SK-N-SH (cell line): ENCODE data around the gene PATE1. TPM values are rescaled to one million over a fixed set of nuclear protein-coding genes. Genes with fewer than 3 reads are reported as not detected.

ENCODE experiments used
- CTCF ChIA-PET: fragments of 300-600, 350-600 bp; formaldehyde crosslinking; extraction: SDS; loops from one replicate; lab custom pipeline; 2021; lab: Yijun Ruan, JAX
- POLR2A ChIA-PET: fragments of 350-600 bp; sonication (Branson Sonifier 250); formaldehyde crosslinking; extraction: SDS; loops from one replicate; lab custom pipeline; 2020; ENCODE audit warnings: antibody characterized with exemption, inconsistent platforms; lab: Yijun Ruan, JAX
- DNase-seq: peaks from one replicate; pipeline ENCODE4 v3.0.0; 2012
- H2AFZ ChIP-seq: fragments of 200-600 bp; sonication (generic); 2 replicates; pipeline ENCODE4 v1.8.1; 2016; ENCODE audit warnings: antibody characterized with exemption, mild to moderate bottlenecking, low read depth
- H3F3A ChIP-seq: fragments of 200-600 bp; sonication (generic); replicated peaks from 2 replicates; pipeline ENCODE3; 2016; ENCODE audit warnings: antibody characterized with exemption, mild to moderate bottlenecking; ENCODE audit not compliant: insufficient read depth
- H3K27ac ChIP-seq, 2 experiments: fragments of 200-500 bp in 1 of 2; fragments of 200-600 bp in 1 of 2; sonication (Bioruptor generic) in 1 of 2; sonication (generic), shearing (Covaris generic) in 1 of 2; 2 replicates each; pipeline versions ENCODE4 v1.5.1 to v1.6.1; 2014 to 2016; ENCODE audit warnings: low read depth in 2 of 2, inconsistent platforms in 1 of 2, low read length in 1 of 2, mild to moderate bottlenecking in 1 of 2, mixed read lengths in 1 of 2
- H3K27me3 ChIP-seq: fragments of 200-600 bp; sonication (generic), shearing (Covaris generic); 2 replicates; pipeline ENCODE4 v1.6.1; 2016; ENCODE audit warnings: mixed run types; ENCODE audit not compliant: insufficient read depth
- H3K36me3 ChIP-seq, 2 experiments: fragments of 200-500 bp in 1 of 2; fragments of 200-600 bp in 1 of 2; sonication (Bioruptor generic) in 1 of 2; sonication (generic) in 1 of 2; replicated peaks in 1 of 2; 2 replicates each; pipeline versions ENCODE3 to v1.5.1; 2014 to 2016; ENCODE audit warnings: low read length in 1 of 2, mild to moderate bottlenecking in 1 of 2; ENCODE audit not compliant: insufficient read depth in 2 of 2, control insufficient read depth in 1 of 2
- H3K4me1 ChIP-seq, 2 experiments: fragments of 200-500 bp in 1 of 2; fragments of 200-600 bp in 1 of 2; sonication (Bioruptor generic) in 1 of 2; sonication (generic), shearing (Covaris generic) in 1 of 2; 2 replicates each; pipeline versions ENCODE4 v1.5.1 to v1.6.1; 2014 to 2016; ENCODE audit warnings: low read depth in 1 of 2, low read length in 1 of 2, mixed run types in 1 of 2; ENCODE audit not compliant: insufficient read depth in 2 of 2, control insufficient read depth in 1 of 2
- H3K4me2 ChIP-seq: fragments of 200-600 bp; sonication (generic), shearing (Covaris generic); 2 replicates; pipeline ENCODE4 v1.6.1; 2017; ENCODE audit warnings: mixed run types
- H3K4me3 ChIP-seq, 2 experiments: fragments of 200-500 bp in 1 of 2; fragments of 200-600 bp in 1 of 2; sonication (Bioruptor generic) in 1 of 2; sonication (generic), shearing (Covaris generic) in 1 of 2; 2 replicates each; pipeline versions ENCODE4 v1.5.1 to v1.8.1; 2014 to 2016; ENCODE audit warnings: low read depth in 2 of 2, inconsistent platforms in 1 of 2, low read length in 1 of 2, mild to moderate bottlenecking in 1 of 2, mixed read lengths in 1 of 2, moderate library complexity in 1 of 2
- H3K79me2 ChIP-seq: fragments of 200-600 bp; sonication (generic); 2 replicates; pipeline ENCODE4 v1.8.1; 2017; ENCODE audit warnings: mild to moderate bottlenecking; ENCODE audit not compliant: insufficient read depth
- H3K9ac ChIP-seq: fragments of 200-600 bp; sonication (generic); 2 replicates; pipeline ENCODE4 v1.6.1; 2017; ENCODE audit warnings: mixed run types
- H3K9me2 ChIP-seq: fragments of 200-600 bp; sonication (generic); 2 replicates; pipeline ENCODE4 v1.6.1; 2017; ENCODE audit warnings: mixed run types
- H3K9me3 ChIP-seq: fragments of 200-600 bp; sonication (generic); 2 replicates; pipeline ENCODE4 v1.6.1; 2017; ENCODE audit warnings: mixed run types, mild to moderate bottlenecking, moderate library complexity
- H4K20me1 ChIP-seq: fragments of 200-600 bp; sonication (generic); 2 replicates; pipeline ENCODE4 v1.6.1; 2017; ENCODE audit warnings: mild to moderate bottlenecking, mixed run types; ENCODE audit not compliant: insufficient read depth
- ELF1 ChIP-seq: IDR thresholded peaks from 2 replicates; pipeline ENCODE4 v1.4.0; 2012
- EZH2phosphoT487 ChIP-seq: fragments of 200-600 bp; sonication (generic); IDR thresholded peaks from 2 replicates; pipeline ENCODE4 v1.6.1; 2017; ENCODE audit warnings: low read depth, mixed run types, mild to moderate bottlenecking, antibody characterized with exemption, moderate library complexity, borderline replicate concordance
- FOSL2 ChIP-seq: IDR thresholded peaks from 2 replicates; pipeline ENCODE4 v1.4.0; 2012; ENCODE audit warnings: low read depth, mild to moderate bottlenecking, moderate library complexity, borderline replicate concordance
- GATA2 ChIP-seq: sonication (generic); formaldehyde crosslinking; IDR thresholded peaks from 2 replicates; pipeline ENCODE4 v1.5.0; 2020; ENCODE audit warnings: mild to moderate bottlenecking, missing genetic modification reagents
- JUND ChIP-seq: IDR thresholded peaks from 2 replicates; pipeline ENCODE4 v1.4.0; 2012
- MXI1 ChIP-seq: IDR thresholded peaks from 2 replicates; pipeline ENCODE4 v1.6.1; 2012; ENCODE audit warnings: mild to moderate bottlenecking, low read depth, low read length, improper control_type of control experiment
- NFIC ChIP-seq: IDR thresholded peaks from 2 replicates; pipeline ENCODE4 v1.4.0; 2012; ENCODE audit warnings: borderline replicate concordance
- NRF1 ChIP-seq: IDR thresholded peaks from 2 replicates; pipeline ENCODE4 v1.6.1; 2012; ENCODE audit warnings: low read depth, mild to moderate bottlenecking, low read length
- POLR2AphosphoS5 ChIP-seq: IDR thresholded peaks from 2 replicates; pipeline ENCODE4 v1.6.1; 2012; ENCODE audit warnings: low read depth, low read length
- RFX5 ChIP-seq: IDR thresholded peaks from 2 replicates; pipeline ENCODE4 v1.6.1; 2012; ENCODE audit warnings: mild to moderate bottlenecking, improper control_type of control experiment, low read length
- RXRA ChIP-seq: IDR thresholded peaks from 2 replicates; pipeline ENCODE4 v1.4.0; 2012; ENCODE audit warnings: low read depth, mild to moderate bottlenecking, borderline replicate concordance
- SMC3 ChIP-seq: IDR thresholded peaks from 2 replicates; pipeline ENCODE4 v1.6.1; 2012; ENCODE audit warnings: low read depth, low read length, improper control_type of control experiment
- TAF1 ChIP-seq: IDR thresholded peaks from 2 replicates; pipeline ENCODE4 v1.6.1; 2012; ENCODE audit warnings: low read depth, mild to moderate bottlenecking, low read length, moderate library complexity, borderline replicate concordance
- TCF12 ChIP-seq: IDR thresholded peaks from 2 replicates; pipeline ENCODE4 v1.4.0; 2012
- TEAD4 ChIP-seq: IDR thresholded peaks from 2 replicates; pipeline ENCODE4 v1.4.0; 2012; ENCODE audit warnings: mild to moderate bottlenecking, borderline replicate concordance; ENCODE audit not compliant: insufficient read depth
- WGBS: methylation state at CpG from one replicate; pipeline ENCODE4 v1.1.6; 2017; ENCODE audit warnings: low lambda C conversion rate; 5-methylcytosine and 5-hydroxymethylcytosine counted together
- polyA plus RNA-seq, 3 experiments: library from polyadenylated mRNA; depleted of rRNA; stranded (reverse); fragments of >200 nt; gene quantifications; 2 replicates each; pipeline ENCODE4 v1.2.3, GENCODE V29; 2012
- TF ChIP-seq, protein P1 (sequence below): IDR thresholded peaks from 2 replicates; pipeline ENCODE4 v1.4.0; 2012; ENCODE audit warnings: low read depth, borderline replicate concordance
- TF ChIP-seq, protein P2 (sequence below): IDR thresholded peaks from 2 replicates; pipeline ENCODE4 v1.4.0; 2012; ENCODE audit warnings: low read depth
- TF ChIP-seq, protein P3 (sequence below): IDR thresholded peaks from 2 replicates; pipeline ENCODE4 v1.6.1; 2012; ENCODE audit warnings: mild to moderate bottlenecking, low read depth, low read length, moderate library complexity
- TF ChIP-seq, protein P4 (sequence below): IDR thresholded peaks from 2 replicates; pipeline ENCODE4 v1.4.0; 2012; ENCODE audit warnings: low read depth, borderline replicate concordance
- TF ChIP-seq, protein P5 (sequence below): fragments of 150-350 bp; IDR thresholded peaks from 2 replicates; pipeline ENCODE4 v1.6.1; 2017; ENCODE audit warnings: antibody characterized with exemption, low read length, low read depth, borderline replicate concordance

Gene PATE1
- polyA plus RNA-seq, 1 of the 3 experiments (the other 2 are of a cell fraction): not detected

DNA sequence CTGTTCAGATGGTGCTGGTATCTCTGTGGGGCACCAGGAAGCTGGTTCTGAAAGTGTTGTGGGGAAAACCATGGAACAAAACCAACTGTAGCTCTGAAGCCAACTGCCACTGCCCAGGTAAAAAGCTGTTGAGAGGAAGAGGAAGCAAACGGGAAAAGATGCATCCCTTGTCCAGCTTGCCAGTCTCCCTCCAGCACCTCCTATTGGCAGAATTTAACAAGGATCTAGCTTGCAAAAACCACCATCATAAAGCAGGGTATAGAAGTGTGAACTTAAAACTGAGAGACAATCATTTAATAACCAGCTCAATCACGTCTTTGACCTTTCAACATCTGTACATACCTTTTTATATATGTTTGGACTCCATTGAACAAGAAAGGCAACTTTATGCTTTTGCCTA lies 4.5 kb downstream of the PATE1 start (continued):
- TF ChIP-seq, protein P1, sequence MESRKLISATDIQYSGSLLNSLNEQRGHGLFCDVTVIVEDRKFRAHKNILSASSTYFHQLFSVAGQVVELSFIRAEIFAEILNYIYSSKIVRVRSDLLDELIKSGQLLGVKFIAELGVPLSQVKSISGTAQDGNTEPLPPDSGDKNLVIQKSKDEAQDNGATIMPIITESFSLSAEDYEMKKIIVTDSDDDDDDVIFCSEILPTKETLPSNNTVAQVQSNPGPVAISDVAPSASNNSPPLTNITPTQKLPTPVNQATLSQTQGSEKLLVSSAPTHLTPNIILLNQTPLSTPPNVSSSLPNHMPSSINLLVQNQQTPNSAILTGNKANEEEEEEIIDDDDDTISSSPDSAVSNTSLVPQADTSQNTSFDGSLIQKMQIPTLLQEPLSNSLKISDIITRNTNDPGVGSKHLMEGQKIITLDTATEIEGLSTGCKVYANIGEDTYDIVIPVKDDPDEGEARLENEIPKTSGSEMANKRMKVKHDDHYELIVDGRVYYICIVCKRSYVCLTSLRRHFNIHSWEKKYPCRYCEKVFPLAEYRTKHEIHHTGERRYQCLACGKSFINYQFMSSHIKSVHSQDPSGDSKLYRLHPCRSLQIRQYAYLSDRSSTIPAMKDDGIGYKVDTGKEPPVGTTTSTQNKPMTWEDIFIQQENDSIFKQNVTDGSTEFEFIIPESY: no peak

DNA sequence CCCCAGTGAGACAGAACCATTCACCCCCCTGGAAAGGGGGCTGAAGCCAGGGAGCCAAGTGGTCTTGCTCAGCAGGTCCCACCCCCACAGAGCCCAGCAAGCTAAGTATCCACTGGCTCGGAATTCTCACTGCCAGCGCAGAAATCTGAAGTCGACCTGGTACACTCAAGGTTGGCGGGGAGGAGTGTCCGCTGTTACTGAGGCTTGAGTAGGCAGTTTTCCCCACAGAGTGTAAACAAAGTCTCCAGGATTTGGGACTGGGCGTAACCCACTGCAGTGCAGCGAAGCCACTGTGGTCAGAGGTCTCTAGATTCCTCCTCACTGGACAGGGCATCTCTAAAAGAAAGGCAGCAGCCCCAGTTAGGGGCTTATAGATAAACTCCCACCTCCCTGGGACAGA lies 10.0 kb downstream of the PATE1 start:
- H3K27me3 ChIP-seq: no peaks in the 10 kb centered on the region; the same call in 1 of the 2 replicates
- H3K4me1 ChIP-seq: no peaks in the 10 kb centered on the region
- no peaks in the 10 kb centered on the region for H3K36me3 ChIP-seq
- ChIA-PET CTCF (no interaction called here), POLR2A (no interaction called here)
- H3K4me3 ChIP-seq: no peak overlapping the region
- no peaks in the 10 kb centered on the region for H3K9me3 ChIP-seq
- no peaks in the 10 kb centered on the region for H3K9me2 ChIP-seq
- WGBS: 26% methylated on average over 5 of the region's 7 CpGs
- no peaks in the 10 kb centered on the region for H4K20me1 ChIP-seq
- H3K27ac ChIP-seq: no peak overlapping the region
- H3F3A ChIP-seq: no peaks in the 10 kb centered on the region
- H3K4me2 ChIP-seq: no peak overlapping the region
- no peak overlapping the region for H2AFZ ChIP-seq
- no peak for DNase-seq
- TF ChIP-seq EZH2phosphoT487 (no peak), POLR2AphosphoS5 (no peak), TEAD4 (no peak)
- H3K9ac ChIP-seq: no peak overlapping the region
- no peaks in the 10 kb centered on the region for H3K79me2 ChIP-seq

DNA sequence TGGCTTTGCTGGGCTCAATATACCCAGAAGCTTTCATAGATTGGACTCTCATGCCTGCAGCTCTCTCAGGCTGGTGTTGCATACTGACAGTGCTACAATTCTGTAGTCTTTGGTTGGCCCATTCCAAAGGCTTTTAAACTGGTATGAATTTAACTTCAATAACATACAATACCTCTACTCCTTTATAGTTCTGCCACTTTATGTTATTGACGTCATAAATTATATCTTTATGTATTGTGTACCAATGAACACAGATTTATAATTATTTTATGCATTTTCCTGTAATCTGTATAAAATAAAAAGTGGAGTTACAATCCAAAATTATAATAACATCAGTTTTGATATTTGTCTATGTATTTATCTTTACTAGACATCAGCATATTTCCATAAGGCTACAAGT lies 16.4 kb downstream of the PATE1 start:
- no peaks in the 10 kb centered on the region for H3K4me1 ChIP-seq
- DNase-seq: no peak
- ChIA-PET POLR2A (no interaction called here), CTCF (interaction anchor here (1.5 kb wide), 1 partner anchor 19 kb away, joined by 4 read pairs; no protein-coding TSS in a partner anchor)
- no peaks in the 10 kb centered on the region for H3F3A ChIP-seq
- no peaks in the 10 kb centered on the region for H3K9me3 ChIP-seq
- no peak overlapping the region for H3K4me2 ChIP-seq
- no peaks in the 10 kb centered on the region for H4K20me1 ChIP-seq
- no peaks in the 10 kb centered on the region for H3K27me3 ChIP-seq
- no peaks in the 10 kb centered on the region for H3K9me2 ChIP-seq
- H3K36me3 ChIP-seq: no peaks in the 10 kb centered on the region
- H3K79me2 ChIP-seq: no peaks in the 10 kb centered on the region
- no peak overlapping the region for H3K4me3 ChIP-seq
- no peak overlapping the region for H3K9ac ChIP-seq
- WGBS: 0% methylated on average over 1 of the region's 1 CpG
- no peak overlapping the region for H2AFZ ChIP-seq
- no peak overlapping the region for H3K27ac ChIP-seq
- no peak for TF ChIP-seq TAF1
- TF ChIP-seq GATA2 (CRISPR knock-in tag): no peak
- TF ChIP-seq SMC3: no peak
- TF ChIP-seq TCF12: no peak
- TF ChIP-seq EZH2phosphoT487: no peak
- TF ChIP-seq MXI1: no peak
- no peak for TF ChIP-seq JUND
- TF ChIP-seq FOSL2: no peak
- no peak for TF ChIP-seq NFIC
- TF ChIP-seq, protein P2, sequence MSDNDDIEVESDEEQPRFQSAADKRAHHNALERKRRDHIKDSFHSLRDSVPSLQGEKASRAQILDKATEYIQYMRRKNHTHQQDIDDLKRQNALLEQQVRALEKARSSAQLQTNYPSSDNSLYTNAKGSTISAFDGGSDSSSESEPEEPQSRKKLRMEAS: no peak
- TF ChIP-seq NRF1: no peak
- TF ChIP-seq, protein P3, sequence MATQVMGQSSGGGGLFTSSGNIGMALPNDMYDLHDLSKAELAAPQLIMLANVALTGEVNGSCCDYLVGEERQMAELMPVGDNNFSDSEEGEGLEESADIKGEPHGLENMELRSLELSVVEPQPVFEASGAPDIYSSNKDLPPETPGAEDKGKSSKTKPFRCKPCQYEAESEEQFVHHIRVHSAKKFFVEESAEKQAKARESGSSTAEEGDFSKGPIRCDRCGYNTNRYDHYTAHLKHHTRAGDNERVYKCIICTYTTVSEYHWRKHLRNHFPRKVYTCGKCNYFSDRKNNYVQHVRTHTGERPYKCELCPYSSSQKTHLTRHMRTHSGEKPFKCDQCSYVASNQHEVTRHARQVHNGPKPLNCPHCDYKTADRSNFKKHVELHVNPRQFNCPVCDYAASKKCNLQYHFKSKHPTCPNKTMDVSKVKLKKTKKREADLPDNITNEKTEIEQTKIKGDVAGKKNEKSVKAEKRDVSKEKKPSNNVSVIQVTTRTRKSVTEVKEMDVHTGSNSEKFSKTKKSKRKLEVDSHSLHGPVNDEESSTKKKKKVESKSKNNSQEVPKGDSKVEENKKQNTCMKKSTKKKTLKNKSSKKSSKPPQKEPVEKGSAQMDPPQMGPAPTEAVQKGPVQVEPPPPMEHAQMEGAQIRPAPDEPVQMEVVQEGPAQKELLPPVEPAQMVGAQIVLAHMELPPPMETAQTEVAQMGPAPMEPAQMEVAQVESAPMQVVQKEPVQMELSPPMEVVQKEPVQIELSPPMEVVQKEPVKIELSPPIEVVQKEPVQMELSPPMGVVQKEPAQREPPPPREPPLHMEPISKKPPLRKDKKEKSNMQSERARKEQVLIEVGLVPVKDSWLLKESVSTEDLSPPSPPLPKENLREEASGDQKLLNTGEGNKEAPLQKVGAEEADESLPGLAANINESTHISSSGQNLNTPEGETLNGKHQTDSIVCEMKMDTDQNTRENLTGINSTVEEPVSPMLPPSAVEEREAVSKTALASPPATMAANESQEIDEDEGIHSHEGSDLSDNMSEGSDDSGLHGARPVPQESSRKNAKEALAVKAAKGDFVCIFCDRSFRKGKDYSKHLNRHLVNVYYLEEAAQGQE: no peak
- TF ChIP-seq RFX5: no peak
- no peak for TF ChIP-seq RXRA
- TF ChIP-seq TEAD4: no peak
- TF ChIP-seq, protein P4, sequence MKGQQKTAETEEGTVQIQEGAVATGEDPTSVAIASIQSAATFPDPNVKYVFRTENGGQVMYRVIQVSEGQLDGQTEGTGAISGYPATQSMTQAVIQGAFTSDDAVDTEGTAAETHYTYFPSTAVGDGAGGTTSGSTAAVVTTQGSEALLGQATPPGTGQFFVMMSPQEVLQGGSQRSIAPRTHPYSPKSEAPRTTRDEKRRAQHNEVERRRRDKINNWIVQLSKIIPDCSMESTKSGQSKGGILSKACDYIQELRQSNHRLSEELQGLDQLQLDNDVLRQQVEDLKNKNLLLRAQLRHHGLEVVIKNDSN: no peak
- TF ChIP-seq ELF1: no peak
- TF ChIP-seq, protein P5, sequence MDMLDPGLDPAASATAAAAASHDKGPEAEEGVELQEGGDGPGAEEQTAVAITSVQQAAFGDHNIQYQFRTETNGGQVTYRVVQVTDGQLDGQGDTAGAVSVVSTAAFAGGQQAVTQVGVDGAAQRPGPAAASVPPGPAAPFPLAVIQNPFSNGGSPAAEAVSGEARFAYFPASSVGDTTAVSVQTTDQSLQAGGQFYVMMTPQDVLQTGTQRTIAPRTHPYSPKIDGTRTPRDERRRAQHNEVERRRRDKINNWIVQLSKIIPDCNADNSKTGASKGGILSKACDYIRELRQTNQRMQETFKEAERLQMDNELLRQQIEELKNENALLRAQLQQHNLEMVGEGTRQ: no peak
